ENCODE measurements around the gene FLNC.

GRCh38 chr7:128874140-128875031 is 44.2 kb downstream of the FLNC start:
- no peak for TF ChIP-seq EP300 (IDR thresholded peaks at IDR 0.05; ENCODE audit: low read depth)
- no peak for TF ChIP-seq POLR2A (IDR thresholded peaks at IDR 0.05)
- TF ChIP-seq, protein P1, sequence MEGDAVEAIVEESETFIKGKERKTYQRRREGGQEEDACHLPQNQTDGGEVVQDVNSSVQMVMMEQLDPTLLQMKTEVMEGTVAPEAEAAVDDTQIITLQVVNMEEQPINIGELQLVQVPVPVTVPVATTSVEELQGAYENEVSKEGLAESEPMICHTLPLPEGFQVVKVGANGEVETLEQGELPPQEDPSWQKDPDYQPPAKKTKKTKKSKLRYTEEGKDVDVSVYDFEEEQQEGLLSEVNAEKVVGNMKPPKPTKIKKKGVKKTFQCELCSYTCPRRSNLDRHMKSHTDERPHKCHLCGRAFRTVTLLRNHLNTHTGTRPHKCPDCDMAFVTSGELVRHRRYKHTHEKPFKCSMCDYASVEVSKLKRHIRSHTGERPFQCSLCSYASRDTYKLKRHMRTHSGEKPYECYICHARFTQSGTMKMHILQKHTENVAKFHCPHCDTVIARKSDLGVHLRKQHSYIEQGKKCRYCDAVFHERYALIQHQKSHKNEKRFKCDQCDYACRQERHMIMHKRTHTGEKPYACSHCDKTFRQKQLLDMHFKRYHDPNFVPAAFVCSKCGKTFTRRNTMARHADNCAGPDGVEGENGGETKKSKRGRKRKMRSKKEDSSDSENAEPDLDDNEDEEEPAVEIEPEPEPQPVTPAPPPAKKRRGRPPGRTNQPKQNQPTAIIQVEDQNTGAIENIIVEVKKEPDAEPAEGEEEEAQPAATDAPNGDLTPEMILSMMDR (IDR thresholded peaks at IDR 0.05) = no peak
- TF ChIP-seq POLR2AphosphoS5 (IDR thresholded peaks at IDR 0.05) = peak in 2 of 3 donors; percentile 35 to 38
